ENCODE measurements around the gene ATP9B. TPM values are rescaled to one million over a fixed set of nuclear protein-coding genes. Genes with fewer than 3 reads are reported as not detected.
"Not testable (repeated sequence)": the region's sequence is repeated elsewhere in the genome, so short reads cannot be mapped to it uniquely, and the experiment has no call there.

The ATP9B gene
- total RNA-seq, 1 donor from 2014 or later, result 52.0 TPM

- H3K4me1 Mint-ChIP-seq, result no peaks in the 10 kb centered on the region
- H3K27me3 Mint-ChIP-seq (ENCODE audit: low read depth), result no peaks in the 10 kb centered on the region
- no peak for TF ChIP-seq CTCF (IDR thresholded peaks at IDR 0.05; ENCODE audit: unreplicated experiment)
- no peak overlapping the region for H3K27ac Mint-ChIP-seq
- no peak for DNase-seq (ENCODE audit: low spot score in 2 of 2, unreplicated experiment in 2 of 2)
- no peak overlapping the region for H3K4me3 Mint-ChIP-seq
- peaks cover 8% of the 10 kb centered on the region for H3K9me3 Mint-ChIP-seq
- H3K36me3 Mint-ChIP-seq, result peaks cover 24% of the 10 kb centered on the region
Measured at GRCh38 chr18:79326413-79327198, 257.4 kb downstream of the ATP9B start.

GRCh38 chr18:79327199-79327721, 258.1 kb downstream of the ATP9B start:
- H3K4me3 Mint-ChIP-seq, result no peak overlapping the region
- H3K4me1 Mint-ChIP-seq, result no peaks in the 10 kb centered on the region
- H3K27me3 Mint-ChIP-seq (ENCODE audit: low read depth), result no peaks in the 10 kb centered on the region
- H3K27ac Mint-ChIP-seq, result no peak overlapping the region
- H3K36me3 Mint-ChIP-seq, result peaks cover 19% of the 10 kb centered on the region
- peaks cover 8% of the 10 kb centered on the region for H3K9me3 Mint-ChIP-seq
- DNase-seq (ENCODE audit: low spot score in 2 of 2, unreplicated experiment in 2 of 2), result no peak
- no peak for TF ChIP-seq CTCF (IDR thresholded peaks at IDR 0.05; ENCODE audit: unreplicated experiment)

- not testable (repeated sequence) for DNase-seq (ENCODE audit: low spot score in 2 of 2, unreplicated experiment in 2 of 2); H3K27ac Mint-ChIP-seq; H3K4me1 Mint-ChIP-seq; H3K4me3 Mint-ChIP-seq; H3K27me3 Mint-ChIP-seq (ENCODE audit: low read depth); H3K9me3 Mint-ChIP-seq
- H3K36me3 Mint-ChIP-seq, result peaks cover 21% of the 10 kb centered on the region
Measured at GRCh38 chr18:79327915-79328314, 258.7 kb downstream of the ATP9B start.

- no peak for TF ChIP-seq CTCF (IDR thresholded peaks at IDR 0.05; ENCODE audit: unreplicated experiment)
- peaks cover 4% of the 10 kb centered on the region for H3K9me3 Mint-ChIP-seq
- peaks cover 16% of the 10 kb centered on the region for H3K36me3 Mint-ChIP-seq
- no peak for DNase-seq (ENCODE audit: low spot score in 2 of 2, unreplicated experiment in 2 of 2)
- H3K4me3 Mint-ChIP-seq, result no peak overlapping the region
- H3K27me3 Mint-ChIP-seq (ENCODE audit: low read depth), result no peaks in the 10 kb centered on the region
- no peak overlapping the region for H3K27ac Mint-ChIP-seq
- H3K4me1 Mint-ChIP-seq, result no peaks in the 10 kb centered on the region
Measured at GRCh38 chr18:79328887-79329286, 259.7 kb downstream of the ATP9B start.

- H3K27me3 Mint-ChIP-seq (ENCODE audit: low read depth), result no peaks in the 10 kb centered on the region
- H3K9me3 Mint-ChIP-seq, result peaks cover 4% of the 10 kb centered on the region
- no peak for DNase-seq (ENCODE audit: low spot score in 2 of 2, unreplicated experiment in 2 of 2)
- H3K4me1 Mint-ChIP-seq, result no peaks in the 10 kb centered on the region
- H3K4me3 Mint-ChIP-seq, result no peak overlapping the region
- H3K27ac Mint-ChIP-seq, result no peak overlapping the region
- TF ChIP-seq CTCF (IDR thresholded peaks at IDR 0.05; ENCODE audit: unreplicated experiment), result no peak
- H3K36me3 Mint-ChIP-seq, result peaks cover 17% of the 10 kb centered on the region
Measured at GRCh38 chr18:79329786-79330185, 260.6 kb downstream of the ATP9B start.

- Mint-ChIP-seq H3K36me3 (peaks cover 22% of the 10 kb centered on the region), H3K9me3 (no peaks in the 10 kb centered on the region), H3K4me3 (no peak overlapping the region), H3K27me3 (ENCODE audit: low read depth) (no peaks in the 10 kb centered on the region), H3K27ac (no peak overlapping the region), H3K4me1 (no peaks in the 10 kb centered on the region)
- no peak for TF ChIP-seq CTCF (IDR thresholded peaks at IDR 0.05; ENCODE audit: unreplicated experiment)
- DNase-seq (ENCODE audit: low spot score in 2 of 2, unreplicated experiment in 2 of 2), result no peak
Measured at GRCh38 chr18:79332646-79333045, 263.5 kb downstream of the ATP9B start.
